Spleen (tissue), 7 donors: Measurements from ENCODE around the gene KREMEN2.

Source experiments
- POLR2A ChIP-seq, 3 donors: fragments of 450-650 bp; IDR thresholded peaks; one replicate each; pipeline ENCODE4 v1.5.1; 2017; ENCODE audit warnings: antibody characterized with exemption in 3 of 3, mild to moderate bottlenecking in 1 of 3
- POLR2AphosphoS5 ChIP-seq, 3 donors: sonication (generic); formaldehyde crosslinking; IDR thresholded peaks; one replicate each; pipeline ENCODE4 v1.5.1; 2017; ENCODE audit warnings: antibody characterized with exemption in 3 of 3
- TF ChIP-seq, protein P1 (sequence below), 11 experiments: fragments of 200-600 bp in 7 of 11; fragments of 450-650 bp in 4 of 11; sonication (generic) in 4 of 11; IDR thresholded peaks in 8 of 11; conservative IDR thresholded peaks in 3 of 11; 1 replicate in 7 of 11; 2 replicates in 4 of 11; pipeline versions ENCODE4 v1.4.0 to v1.8.0; 2016 to 2021; ENCODE audit warnings: antibody characterized with exemption in 11 of 11, inconsistent platforms in 4 of 11, mild to moderate bottlenecking in 1 of 11
- donor health status: DM: no; HTN: no; CAD: no; lungs with moderate emphysema.
- donor health status: DM: no; HTN: no; CAD: no.
- donor health status: DM: no; HTN: no; CAD: no.

DNA sequence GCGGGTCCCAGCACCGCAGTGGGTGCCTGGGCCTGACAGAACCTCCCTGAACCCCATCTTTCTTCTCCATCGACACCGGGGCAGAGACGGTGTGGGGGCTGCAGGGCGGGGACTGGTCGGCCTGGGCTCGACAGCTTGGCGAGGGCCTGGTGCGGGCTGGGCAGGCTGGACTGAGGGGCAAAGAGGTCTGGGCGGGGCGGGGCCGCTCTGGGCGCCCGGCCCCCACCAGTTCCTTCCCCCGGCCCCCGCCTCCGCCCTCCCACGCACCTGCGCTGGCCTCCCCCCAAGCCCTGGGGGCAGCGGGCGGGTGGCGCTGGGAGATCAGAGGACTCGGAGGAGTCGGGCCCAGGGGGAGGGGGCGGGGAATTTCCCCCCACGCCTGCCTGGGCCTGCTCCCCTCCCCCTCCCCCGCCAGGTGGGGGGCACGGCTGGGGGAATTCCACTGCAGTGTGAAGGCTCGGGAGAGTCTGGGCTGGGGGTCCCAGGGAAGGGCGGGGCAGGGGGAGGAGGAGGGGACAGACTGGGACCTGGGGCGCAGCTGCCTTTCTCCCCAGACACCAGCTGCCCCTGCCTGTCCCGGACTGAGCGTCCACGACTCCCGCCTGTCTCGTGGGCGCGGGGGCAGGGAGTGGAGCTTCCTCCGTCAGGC lies 877 bp upstream of the KREMEN2 start:
- TF ChIP-seq POLR2A (IDR thresholded peaks at IDR 0.05) (no peak), POLR2AphosphoS5 (IDR thresholded peaks at IDR 0.05) (no peak)
- TF ChIP-seq, protein P1, sequence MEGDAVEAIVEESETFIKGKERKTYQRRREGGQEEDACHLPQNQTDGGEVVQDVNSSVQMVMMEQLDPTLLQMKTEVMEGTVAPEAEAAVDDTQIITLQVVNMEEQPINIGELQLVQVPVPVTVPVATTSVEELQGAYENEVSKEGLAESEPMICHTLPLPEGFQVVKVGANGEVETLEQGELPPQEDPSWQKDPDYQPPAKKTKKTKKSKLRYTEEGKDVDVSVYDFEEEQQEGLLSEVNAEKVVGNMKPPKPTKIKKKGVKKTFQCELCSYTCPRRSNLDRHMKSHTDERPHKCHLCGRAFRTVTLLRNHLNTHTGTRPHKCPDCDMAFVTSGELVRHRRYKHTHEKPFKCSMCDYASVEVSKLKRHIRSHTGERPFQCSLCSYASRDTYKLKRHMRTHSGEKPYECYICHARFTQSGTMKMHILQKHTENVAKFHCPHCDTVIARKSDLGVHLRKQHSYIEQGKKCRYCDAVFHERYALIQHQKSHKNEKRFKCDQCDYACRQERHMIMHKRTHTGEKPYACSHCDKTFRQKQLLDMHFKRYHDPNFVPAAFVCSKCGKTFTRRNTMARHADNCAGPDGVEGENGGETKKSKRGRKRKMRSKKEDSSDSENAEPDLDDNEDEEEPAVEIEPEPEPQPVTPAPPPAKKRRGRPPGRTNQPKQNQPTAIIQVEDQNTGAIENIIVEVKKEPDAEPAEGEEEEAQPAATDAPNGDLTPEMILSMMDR (IDR thresholded peaks at IDR 0.05 in 8 of 11, conservative IDR thresholded peaks at IDR 0.05 in 3 of 11), result no peak
